ENCODE data around the gene SHMT2. TPM values are rescaled to one million over a fixed set of nuclear protein-coding genes. Genes with fewer than 3 reads are reported as not detected.
A peak's percentile ranks its signal among the peaks of the same experiment; 100 is the strongest.

SHMT2 gene
- total and polyA plus RNA-seq, 9 of the 15 experiments (the other 6 are each of a cell fraction or from before 2014, with no cell fraction given), result 46.1 to 319 (median 115) TPM

DNA sequence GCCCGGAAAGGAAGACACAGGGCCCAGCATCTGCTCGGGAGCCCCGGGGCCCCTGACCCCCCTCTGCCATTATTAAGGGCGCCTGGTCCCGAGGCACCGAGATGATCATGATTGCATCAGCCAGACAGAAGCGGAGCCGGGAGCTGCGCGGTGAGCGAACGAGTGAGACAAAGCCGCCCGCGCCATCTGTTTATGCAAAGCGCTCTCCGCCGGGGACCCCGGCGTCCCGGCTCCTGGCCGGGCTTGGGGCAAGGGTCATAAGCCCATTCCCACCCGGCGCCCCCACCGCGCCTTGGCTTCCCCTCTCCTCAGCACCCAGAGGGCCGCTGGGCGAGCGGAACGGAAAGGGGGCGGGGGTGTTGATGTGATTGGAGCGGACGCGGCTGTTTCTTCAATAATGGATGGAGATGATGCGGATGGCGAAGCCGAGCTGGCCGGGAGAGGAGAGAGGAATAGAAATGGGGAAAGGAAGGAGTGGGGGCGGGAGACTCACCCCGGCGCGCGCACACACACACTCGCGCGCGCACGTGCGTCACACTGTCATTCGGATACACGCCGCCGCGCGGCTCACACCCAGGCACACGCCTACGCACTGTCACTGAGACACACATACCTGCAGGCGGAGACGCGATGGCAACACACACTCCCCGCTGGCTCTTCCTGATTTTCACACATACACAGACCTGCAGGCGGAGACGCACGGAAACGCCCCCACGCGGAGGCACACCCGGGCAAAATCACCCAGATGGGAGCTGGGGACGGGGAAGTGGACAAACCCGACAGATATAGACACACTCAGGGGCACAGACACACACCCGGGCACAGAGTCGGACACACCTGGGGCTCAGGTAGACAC is 10.8 kb downstream of the SHMT2 start (continued):
- TF ChIP-seq, protein P1, sequence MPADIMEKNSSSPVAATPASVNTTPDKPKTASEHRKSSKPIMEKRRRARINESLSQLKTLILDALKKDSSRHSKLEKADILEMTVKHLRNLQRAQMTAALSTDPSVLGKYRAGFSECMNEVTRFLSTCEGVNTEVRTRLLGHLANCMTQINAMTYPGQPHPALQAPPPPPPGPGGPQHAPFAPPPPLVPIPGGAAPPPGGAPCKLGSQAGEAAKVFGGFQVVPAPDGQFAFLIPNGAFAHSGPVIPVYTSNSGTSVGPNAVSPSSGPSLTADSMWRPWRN (IDR thresholded peaks at IDR 0.05; ENCODE audit: low read depth), result 0 out of 2 replicates have a peak, but pooled peaks have one; percentile 49
- TF ChIP-seq SOX6 (IDR thresholded peaks at IDR 0.05), result peak; percentile 46; the same call in 1 of the 2 replicates
- peak; percentile 94 for TF ChIP-seq EGR1 (conservative IDR thresholded peaks at IDR 0.05)
- TF ChIP-seq ZEB2 (IDR thresholded peaks at IDR 0.05), result peak; percentile 73
- no peak for TF ChIP-seq SREBF2 (CRISPR knock-in tag; IDR thresholded peaks at IDR 0.05)
- TF ChIP-seq BRD9 (IDR thresholded peaks at IDR 0.05; ENCODE audit: low read depth, partially characterized antibody), result no peak
- TF ChIP-seq HDAC2 (IDR thresholded peaks at IDR 0.05), result peak; percentile 69; the same call in 1 of the 2 replicates
- no peak for TF ChIP-seq SMARCC2 (IDR thresholded peaks at IDR 0.05; ENCODE audit: low read depth)
- TF ChIP-seq, protein P2, sequence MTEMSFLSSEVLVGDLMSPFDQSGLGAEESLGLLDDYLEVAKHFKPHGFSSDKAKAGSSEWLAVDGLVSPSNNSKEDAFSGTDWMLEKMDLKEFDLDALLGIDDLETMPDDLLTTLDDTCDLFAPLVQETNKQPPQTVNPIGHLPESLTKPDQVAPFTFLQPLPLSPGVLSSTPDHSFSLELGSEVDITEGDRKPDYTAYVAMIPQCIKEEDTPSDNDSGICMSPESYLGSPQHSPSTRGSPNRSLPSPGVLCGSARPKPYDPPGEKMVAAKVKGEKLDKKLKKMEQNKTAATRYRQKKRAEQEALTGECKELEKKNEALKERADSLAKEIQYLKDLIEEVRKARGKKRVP (CRISPR knock-in tag; IDR thresholded peaks at IDR 0.05), result peak; percentile 96
- no peak for TF ChIP-seq TCF3 (CRISPR knock-in tag; IDR thresholded peaks at IDR 0.05)
- TF ChIP-seq KLF13 (tag; IDR thresholded peaks at IDR 0.05; ENCODE audit: borderline replicate concordance, low read depth), result 0 out of 2 replicates have a peak, but pooled peaks have one; percentile 69
- peak; percentile 84 for TF ChIP-seq EP400 (IDR thresholded peaks at IDR 0.05)
- TF ChIP-seq ZFX (CRISPR knock-in tag; IDR thresholded peaks at IDR 0.05), result no peak
- TF ChIP-seq FOXJ2 (tag; IDR thresholded peaks at IDR 0.05), result 0 out of 2 replicates have a peak, but pooled peaks have one; percentile 18
- TF ChIP-seq, protein P3, sequence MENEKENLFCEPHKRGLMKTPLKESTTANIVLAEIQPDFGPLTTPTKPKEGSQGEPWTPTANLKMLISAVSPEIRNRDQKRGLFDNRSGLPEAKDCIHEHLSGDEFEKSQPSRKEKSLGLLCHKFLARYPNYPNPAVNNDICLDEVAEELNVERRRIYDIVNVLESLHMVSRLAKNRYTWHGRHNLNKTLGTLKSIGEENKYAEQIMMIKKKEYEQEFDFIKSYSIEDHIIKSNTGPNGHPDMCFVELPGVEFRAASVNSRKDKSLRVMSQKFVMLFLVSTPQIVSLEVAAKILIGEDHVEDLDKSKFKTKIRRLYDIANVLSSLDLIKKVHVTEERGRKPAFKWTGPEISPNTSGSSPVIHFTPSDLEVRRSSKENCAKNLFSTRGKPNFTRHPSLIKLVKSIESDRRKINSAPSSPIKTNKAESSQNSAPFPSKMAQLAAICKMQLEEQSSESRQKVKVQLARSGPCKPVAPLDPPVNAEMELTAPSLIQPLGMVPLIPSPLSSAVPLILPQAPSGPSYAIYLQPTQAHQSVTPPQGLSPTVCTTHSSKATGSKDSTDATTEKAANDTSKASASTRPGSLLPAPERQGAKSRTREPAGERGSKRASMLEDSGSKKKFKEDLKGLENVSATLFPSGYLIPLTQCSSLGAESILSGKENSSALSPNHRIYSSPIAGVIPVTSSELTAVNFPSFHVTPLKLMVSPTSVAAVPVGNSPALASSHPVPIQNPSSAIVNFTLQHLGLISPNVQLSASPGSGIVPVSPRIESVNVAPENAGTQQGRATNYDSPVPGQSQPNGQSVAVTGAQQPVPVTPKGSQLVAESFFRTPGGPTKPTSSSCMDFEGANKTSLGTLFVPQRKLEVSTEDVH (IDR thresholded peaks at IDR 0.05; ENCODE audit: low read depth, partially characterized antibody), result no peak
- no peak for TF ChIP-seq NFE2L1 (tag; IDR thresholded peaks at IDR 0.05; ENCODE audit: borderline replicate concordance, low read depth)
- TF ChIP-seq, protein P4, sequence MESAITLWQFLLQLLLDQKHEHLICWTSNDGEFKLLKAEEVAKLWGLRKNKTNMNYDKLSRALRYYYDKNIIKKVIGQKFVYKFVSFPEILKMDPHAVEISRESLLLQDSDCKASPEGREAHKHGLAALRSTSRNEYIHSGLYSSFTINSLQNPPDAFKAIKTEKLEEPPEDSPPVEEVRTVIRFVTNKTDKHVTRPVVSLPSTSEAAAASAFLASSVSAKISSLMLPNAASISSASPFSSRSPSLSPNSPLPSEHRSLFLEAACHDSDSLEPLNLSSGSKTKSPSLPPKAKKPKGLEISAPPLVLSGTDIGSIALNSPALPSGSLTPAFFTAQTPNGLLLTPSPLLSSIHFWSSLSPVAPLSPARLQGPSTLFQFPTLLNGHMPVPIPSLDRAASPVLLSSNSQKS (CRISPR knock-in tag; IDR thresholded peaks at IDR 0.05), result no peak
- TF ChIP-seq, protein P5, sequence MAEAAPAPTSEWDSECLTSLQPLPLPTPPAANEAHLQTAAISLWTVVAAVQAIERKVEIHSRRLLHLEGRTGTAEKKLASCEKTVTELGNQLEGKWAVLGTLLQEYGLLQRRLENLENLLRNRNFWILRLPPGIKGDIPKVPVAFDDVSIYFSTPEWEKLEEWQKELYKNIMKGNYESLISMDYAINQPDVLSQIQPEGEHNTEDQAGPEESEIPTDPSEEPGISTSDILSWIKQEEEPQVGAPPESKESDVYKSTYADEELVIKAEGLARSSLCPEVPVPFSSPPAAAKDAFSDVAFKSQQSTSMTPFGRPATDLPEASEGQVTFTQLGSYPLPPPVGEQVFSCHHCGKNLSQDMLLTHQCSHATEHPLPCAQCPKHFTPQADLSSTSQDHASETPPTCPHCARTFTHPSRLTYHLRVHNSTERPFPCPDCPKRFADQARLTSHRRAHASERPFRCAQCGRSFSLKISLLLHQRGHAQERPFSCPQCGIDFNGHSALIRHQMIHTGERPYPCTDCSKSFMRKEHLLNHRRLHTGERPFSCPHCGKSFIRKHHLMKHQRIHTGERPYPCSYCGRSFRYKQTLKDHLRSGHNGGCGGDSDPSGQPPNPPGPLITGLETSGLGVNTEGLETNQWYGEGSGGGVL (CRISPR knock-in tag; IDR thresholded peaks at IDR 0.05), result no peak
- no peak for TF ChIP-seq TAF9B (IDR thresholded peaks at IDR 0.05; ENCODE audit: partially characterized antibody)
- 0 out of 2 replicates have a peak, but pooled peaks have one; percentile 11 for TF ChIP-seq KAT7 (CRISPR knock-in tag; IDR thresholded peaks at IDR 0.05; ENCODE audit: borderline replicate concordance)

Data from K562 (cell line).